ENCODE measurements around the gene TRAK1. TPM values are rescaled to one million over a fixed set of nuclear protein-coding genes. Genes with fewer than 3 reads are reported as not detected.

The TRAK1 gene
- total and polyA plus RNA-seq, 10 of the 15 experiments (the other 5 are each of a cell fraction or from before 2014, with no cell fraction given): 6.6 to 46.2 (median 23.7) TPM

DNA sequence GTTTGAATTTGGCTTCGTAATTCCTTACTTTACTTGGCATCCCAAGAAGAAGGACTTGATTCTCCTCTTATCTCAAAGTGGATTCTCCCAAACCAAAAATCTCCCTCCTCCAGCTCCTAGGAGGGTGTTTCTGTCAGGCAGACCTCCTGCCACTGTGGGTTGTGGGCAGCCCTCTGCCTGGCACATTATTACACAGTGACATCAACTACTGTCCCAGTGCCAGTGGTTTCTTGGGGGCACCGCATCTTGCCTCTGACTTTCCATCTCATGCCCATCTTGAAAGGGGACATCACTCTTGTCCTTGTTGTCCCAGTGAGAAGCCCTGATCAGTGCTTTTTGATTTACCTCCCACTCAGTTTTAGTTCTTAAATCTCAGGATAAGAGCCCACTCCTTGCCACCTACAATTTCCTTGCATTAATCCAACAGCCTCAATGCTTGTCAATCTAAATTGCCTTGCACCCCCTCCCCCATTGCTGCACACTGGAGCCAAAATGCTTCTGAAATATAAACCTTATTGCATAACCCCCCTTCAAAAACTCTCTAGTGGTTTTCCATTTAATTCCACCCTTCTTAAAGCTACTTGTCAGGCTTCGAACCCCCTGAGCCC, 81.0 kb downstream of the TRAK1 start:
- intact Hi-C loops (cut with micrococcal nuclease; ENCODE audit: unreplicated experiment): no loop called here
- no peak overlapping the region for H3K9ac ChIP-seq (ENCODE audit: control insufficient read depth, insufficient read depth, low read length)
- H3K4me1 ChIP-seq (ENCODE audit: control insufficient read depth, insufficient read depth, low read length): peaks cover 48% of the 10 kb centered on the region
- FAIRE-seq: no peak
- no peaks in the 10 kb centered on the region for H3K27me3 ChIP-seq (replicated peaks in 1 of 2; ENCODE audit: control insufficient read depth in 2 of 2, insufficient read depth in 2 of 2, low read length in 1 of 2)
- H2AFZ ChIP-seq (ENCODE audit: control insufficient read depth, low read depth, low read length): no peak overlapping the region
- ChIA-PET CTCF (interaction anchor here (5.9 kb wide), 1 partner anchor 18 kb away, joined by 50 read pairs; no protein-coding TSS in a partner anchor), POLR2A (no interaction called here), RAD21 (ENCODE audit: unreplicated experiment) (no interaction called here), SMC1A (ENCODE audit: uncharacterized antibody, unreplicated experiment) (interaction anchor here (0.9 kb wide), 1 partner anchor 19 kb away, joined by 3 read pairs; no protein-coding TSS in a partner anchor)
- no peaks in the 10 kb centered on the region; a peak in 1 of 4 replicates for H3K36me3 ChIP-seq (ENCODE audit: control insufficient read depth in 2 of 2, insufficient read depth in 2 of 2, low read length in 1 of 2)
- no peak overlapping the region for H3K4me2 ChIP-seq (ENCODE audit: control insufficient read depth, insufficient read depth)
- H3K9me3 ChIP-seq (replicated peaks; ENCODE audit: control insufficient read depth, insufficient read depth, low read length): no peaks in the 10 kb centered on the region
- no peak for ATAC-seq
- no peaks in the 10 kb centered on the region for H4K20me1 ChIP-seq (ENCODE audit: control insufficient read depth, insufficient read depth)
- no peak overlapping the region for H3K4me3 ChIP-seq
- H3K79me2 ChIP-seq (ENCODE audit: control insufficient read depth, insufficient read depth, low read length): peaks cover 44% of the 10 kb centered on the region
- TF ChIP-seq SMC3 (IDR thresholded peaks at IDR 0.05; ENCODE audit: borderline replicate concordance, low read length): no peak
- no peak for TF ChIP-seq BCL11A (IDR thresholded peaks at IDR 0.05; ENCODE audit: low read depth, low read length)
- TF ChIP-seq MYC (IDR thresholded peaks at IDR 0.05; ENCODE audit: insufficient read depth, insufficient read length, insufficient replicate concordance, low read length, severe bottlenecking): no peak
- no peak for TF ChIP-seq CREM (IDR thresholded peaks at IDR 0.05; ENCODE audit: low read depth)
- TF ChIP-seq HDAC2 (IDR thresholded peaks at IDR 0.05): no peak
- TF ChIP-seq, protein P1, sequence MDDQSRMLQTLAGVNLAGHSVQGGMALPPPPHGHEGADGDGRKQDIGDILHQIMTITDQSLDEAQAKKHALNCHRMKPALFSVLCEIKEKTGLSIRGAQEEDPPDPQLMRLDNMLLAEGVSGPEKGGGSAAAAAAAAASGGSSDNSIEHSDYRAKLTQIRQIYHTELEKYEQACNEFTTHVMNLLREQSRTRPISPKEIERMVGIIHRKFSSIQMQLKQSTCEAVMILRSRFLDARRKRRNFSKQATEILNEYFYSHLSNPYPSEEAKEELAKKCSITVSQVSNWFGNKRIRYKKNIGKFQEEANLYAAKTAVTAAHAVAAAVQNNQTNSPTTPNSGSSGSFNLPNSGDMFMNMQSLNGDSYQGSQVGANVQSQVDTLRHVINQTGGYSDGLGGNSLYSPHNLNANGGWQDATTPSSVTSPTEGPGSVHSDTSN (IDR thresholded peaks at IDR 0.05; ENCODE audit: insufficient replicate concordance, low read depth, low read length): no peak
- no peak for TF ChIP-seq POU2F2 (IDR thresholded peaks at IDR 0.05; ENCODE audit: borderline replicate concordance, low read depth, low read length)
- TF ChIP-seq ZNF384 (IDR thresholded peaks at IDR 0.05; ENCODE audit: borderline replicate concordance, low read depth, low read length): no peak
- TF ChIP-seq, protein P2, sequence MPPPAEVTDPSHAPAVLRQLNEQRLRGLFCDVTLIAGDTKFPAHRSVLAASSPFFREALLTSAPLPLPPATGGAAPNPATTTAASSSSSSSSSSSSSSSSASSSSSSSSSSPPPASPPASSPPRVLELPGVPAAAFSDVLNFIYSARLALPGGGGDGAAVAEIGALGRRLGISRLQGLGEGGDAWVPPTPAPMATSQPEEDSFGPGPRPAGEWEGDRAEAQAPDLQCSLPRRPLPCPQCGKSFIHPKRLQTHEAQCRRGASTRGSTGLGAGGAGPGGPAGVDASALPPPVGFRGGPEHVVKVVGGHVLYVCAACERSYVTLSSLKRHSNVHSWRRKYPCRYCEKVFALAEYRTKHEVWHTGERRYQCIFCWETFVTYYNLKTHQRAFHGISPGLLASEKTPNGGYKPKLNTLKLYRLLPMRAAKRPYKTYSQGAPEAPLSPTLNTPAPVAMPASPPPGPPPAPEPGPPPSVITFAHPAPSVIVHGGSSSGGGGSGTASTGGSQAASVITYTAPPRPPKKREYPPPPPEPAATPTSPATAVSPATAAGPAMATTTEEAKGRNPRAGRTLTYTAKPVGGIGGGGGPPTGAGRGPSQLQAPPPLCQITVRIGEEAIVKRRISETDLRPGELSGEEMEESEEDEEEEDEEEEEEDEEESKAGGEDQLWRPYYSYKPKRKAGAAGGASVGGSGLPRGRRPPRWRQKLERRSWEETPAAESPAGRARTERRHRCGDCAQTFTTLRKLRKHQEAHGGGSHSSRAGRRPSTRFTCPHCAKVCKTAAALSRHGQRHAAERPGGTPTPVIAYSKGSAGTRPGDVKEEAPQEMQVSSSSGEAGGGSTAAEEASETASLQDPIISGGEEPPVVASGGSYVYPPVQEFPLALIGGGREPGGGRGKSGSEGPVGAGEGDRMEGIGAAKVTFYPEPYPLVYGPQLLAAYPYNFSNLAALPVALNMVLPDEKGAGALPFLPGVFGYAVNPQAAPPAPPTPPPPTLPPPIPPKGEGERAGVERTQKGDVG (CRISPR knock-in tag; IDR thresholded peaks at IDR 0.05): no peak
- TF ChIP-seq ZNF622 (IDR thresholded peaks at IDR 0.05): no peak
- no peak for TF ChIP-seq SPI1 (IDR thresholded peaks at IDR 0.05; ENCODE audit: borderline replicate concordance, insufficient read depth, low read depth, low read length)
- TF ChIP-seq FOXK2 (IDR thresholded peaks at IDR 0.05): no peak
- no peak for TF ChIP-seq HDGF (IDR thresholded peaks at IDR 0.05)
- no peak for TF ChIP-seq PAX5 (IDR thresholded peaks at IDR 0.05; ENCODE audit: borderline replicate concordance, low read depth, low read length)
- no peak for TF ChIP-seq IRF4 (IDR thresholded peaks at IDR 0.05; ENCODE audit: low read depth, low read length)
- TF ChIP-seq, protein P3, sequence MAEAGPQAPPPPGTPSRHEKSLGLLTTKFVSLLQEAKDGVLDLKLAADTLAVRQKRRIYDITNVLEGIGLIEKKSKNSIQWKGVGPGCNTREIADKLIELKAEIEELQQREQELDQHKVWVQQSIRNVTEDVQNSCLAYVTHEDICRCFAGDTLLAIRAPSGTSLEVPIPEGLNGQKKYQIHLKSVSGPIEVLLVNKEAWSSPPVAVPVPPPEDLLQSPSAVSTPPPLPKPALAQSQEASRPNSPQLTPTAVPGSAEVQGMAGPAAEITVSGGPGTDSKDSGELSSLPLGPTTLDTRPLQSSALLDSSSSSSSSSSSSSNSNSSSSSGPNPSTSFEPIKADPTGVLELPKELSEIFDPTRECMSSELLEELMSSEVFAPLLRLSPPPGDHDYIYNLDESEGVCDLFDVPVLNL (IDR thresholded peaks at IDR 0.05; ENCODE audit: low read depth, low read length): no peak
- no peak for TF ChIP-seq IKZF2 (IDR thresholded peaks at IDR 0.05)
- in situ Hi-C loops (cut with MboI): no loop called here
- WGBS (ENCODE audit: insufficient coverage, insufficient replicate concordance, low lambda C conversion rate, missing lambda C conversion rate): 96% methylated on average over 3 of the region's 3 CpGs
- no TSS peak for BruUV-seq (replicated peaks)
- H3K27ac ChIP-seq (ENCODE audit: control insufficient read depth, insufficient read depth): no peak overlapping the region
- no peak for DNase-seq (ENCODE audit: low read depth, low spot score)

All from GM12878 (cell line).